ENCODE results near the gene CDH4. TPM values are rescaled to one million over a fixed set of nuclear protein-coding genes. Genes with fewer than 3 reads are reported as not detected.

The CDH4 gene
- total and polyA plus RNA-seq, 10 donors = 0.30 to 20.1 (median 7.7) TPM

DNA sequence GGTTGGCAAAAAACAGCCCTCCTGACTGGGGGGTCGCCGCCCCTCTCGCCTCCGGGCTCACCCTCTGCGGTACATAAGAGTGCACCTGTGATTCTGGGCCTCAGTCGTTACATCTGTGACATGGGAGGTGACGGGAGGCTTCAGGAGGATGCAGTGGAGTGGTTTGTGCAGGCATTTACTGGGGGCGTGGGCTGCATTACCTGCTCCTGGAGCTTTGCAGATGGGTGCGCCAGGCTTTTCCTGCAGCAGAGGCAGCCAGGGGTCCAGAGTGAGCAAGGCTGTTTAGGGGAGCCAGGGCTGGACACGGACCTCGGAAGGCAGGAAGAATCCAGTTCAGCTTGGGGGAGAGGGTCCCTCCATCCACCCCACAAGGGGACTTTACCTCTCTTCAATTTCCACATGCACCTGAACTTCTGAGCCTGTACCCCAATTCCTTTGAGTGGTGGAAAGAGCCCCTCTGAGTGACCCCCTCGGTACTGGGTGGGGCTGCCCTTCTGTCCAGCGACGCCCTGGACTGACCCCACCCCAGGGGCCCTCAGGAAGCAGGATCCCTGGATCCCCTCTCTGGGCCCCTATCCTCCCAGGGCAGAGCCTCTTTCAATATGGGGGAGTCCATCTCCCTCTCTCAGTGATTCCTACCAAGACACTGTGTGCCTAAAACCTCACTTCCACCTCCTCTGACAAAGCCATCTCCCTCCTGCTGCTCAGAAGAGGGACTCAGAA is 679.6 kb downstream of the CDH4 start:
- H3K36me3 ChIP-seq = no peaks in the 10 kb centered on the region
- no peak overlapping the region for H3K4me3 ChIP-seq
- peaks cover 0 to 7% (median 0%) of the 10 kb centered on the region in 7 donors for H3K27me3 ChIP-seq (replicated peaks in 1 of 7)
- no peak for TF ChIP-seq POLR2AphosphoS5 (IDR thresholded peaks at IDR 0.05)
- H3K27ac ChIP-seq = no peak overlapping the region
- peaks cover 0 to 7% (median 0%) of the 10 kb centered on the region in 8 donors for H3K9me3 ChIP-seq
- no peak for DNase-seq
- H3K4me1 ChIP-seq = no peaks in the 10 kb centered on the region
- intact Hi-C loops (cut with DNase I; ENCODE audit: low total_unique reads) = no loop called here
- WGBS, 5 donors = 80 to 90% (median 86%) methylated on average over 11 to 14 of the region's 14 CpGs

DNA sequence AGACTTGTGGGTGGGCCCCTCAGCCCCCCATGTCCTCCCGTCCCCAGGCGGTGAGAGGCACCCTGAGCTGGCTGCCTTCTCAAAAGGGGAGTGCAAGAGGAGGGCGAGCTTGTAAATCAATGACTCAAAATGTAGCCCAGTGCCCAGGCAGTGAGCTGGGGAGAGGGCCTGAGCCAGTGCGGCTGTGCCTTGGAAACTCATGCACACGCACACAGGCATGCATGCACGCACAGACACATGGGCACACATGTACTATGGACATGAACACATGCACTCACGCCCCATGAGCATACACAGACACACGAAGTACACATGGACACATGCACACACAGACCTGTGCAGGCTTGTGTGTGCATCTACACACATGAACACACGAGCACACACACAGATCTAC is 680.1 kb downstream of the CDH4 start:
- TF ChIP-seq POLR2A (IDR thresholded peaks at IDR 0.05) (no peak), POLR2AphosphoS5 (IDR thresholded peaks at IDR 0.05) (no peak)
- TF ChIP-seq, protein P1, sequence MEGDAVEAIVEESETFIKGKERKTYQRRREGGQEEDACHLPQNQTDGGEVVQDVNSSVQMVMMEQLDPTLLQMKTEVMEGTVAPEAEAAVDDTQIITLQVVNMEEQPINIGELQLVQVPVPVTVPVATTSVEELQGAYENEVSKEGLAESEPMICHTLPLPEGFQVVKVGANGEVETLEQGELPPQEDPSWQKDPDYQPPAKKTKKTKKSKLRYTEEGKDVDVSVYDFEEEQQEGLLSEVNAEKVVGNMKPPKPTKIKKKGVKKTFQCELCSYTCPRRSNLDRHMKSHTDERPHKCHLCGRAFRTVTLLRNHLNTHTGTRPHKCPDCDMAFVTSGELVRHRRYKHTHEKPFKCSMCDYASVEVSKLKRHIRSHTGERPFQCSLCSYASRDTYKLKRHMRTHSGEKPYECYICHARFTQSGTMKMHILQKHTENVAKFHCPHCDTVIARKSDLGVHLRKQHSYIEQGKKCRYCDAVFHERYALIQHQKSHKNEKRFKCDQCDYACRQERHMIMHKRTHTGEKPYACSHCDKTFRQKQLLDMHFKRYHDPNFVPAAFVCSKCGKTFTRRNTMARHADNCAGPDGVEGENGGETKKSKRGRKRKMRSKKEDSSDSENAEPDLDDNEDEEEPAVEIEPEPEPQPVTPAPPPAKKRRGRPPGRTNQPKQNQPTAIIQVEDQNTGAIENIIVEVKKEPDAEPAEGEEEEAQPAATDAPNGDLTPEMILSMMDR (IDR thresholded peaks at IDR 0.05 in 8 of 11, conservative IDR thresholded peaks at IDR 0.05 in 3 of 11) = no peak
- no peaks in the 10 kb centered on the region for H3K4me1 ChIP-seq
- intact Hi-C loops (cut with DNase I; ENCODE audit: low total_unique reads) = no loop called here
- WGBS, 5 donors = 79 to 94% (median 87%) methylated on average over 9 of the region's 9 CpGs
- H3K27me3 ChIP-seq (replicated peaks in 1 of 7) = peaks cover 0 to 7% (median 0%) of the 10 kb centered on the region in 7 donors
- DNase-seq = peak; percentile 50
- no peaks in the 10 kb centered on the region for H3K36me3 ChIP-seq
- H3K4me3 ChIP-seq = no peak overlapping the region
- no peak overlapping the region for H3K27ac ChIP-seq
- H3K9me3 ChIP-seq = peaks cover 0 to 7% (median 0%) of the 10 kb centered on the region in 8 donors

DNA sequence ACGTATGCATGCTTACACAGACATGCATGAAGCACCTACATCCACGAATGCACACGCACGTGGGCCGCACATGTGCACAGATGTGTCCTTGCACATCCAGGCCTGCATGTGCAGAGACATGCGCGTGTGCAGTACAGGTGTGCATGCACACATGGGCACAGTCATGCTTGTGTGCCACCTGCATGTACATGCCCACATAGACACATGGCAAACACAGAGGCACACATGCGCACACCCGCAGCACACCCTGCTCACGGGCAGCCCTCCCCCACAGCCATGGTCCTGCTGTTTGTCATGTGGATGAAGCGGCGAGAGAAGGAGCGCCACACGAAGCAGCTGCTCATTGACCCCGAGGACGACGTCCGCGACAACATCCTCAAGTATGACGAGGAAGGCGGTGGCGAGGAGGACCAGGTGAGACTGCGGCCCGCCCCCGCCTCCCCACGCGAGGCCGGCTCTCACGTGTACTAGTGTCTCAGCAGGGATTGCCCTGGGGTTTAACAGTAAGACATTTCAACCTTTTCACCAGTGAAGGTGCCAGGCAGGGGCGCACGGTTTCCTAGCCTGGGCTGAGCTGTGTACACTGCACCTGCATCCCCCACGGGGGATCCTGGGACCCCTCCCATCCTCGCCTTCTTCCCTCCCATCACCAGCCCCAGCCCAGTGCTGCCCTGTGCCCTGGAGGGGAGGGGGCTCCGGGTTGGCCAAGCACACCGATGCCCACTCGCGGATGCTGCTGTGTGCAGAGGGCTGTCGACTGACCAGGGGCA is 680.8 kb downstream of the CDH4 start:
- peaks cover 0 to 7% (median 0%) of the 10 kb centered on the region in 8 donors for H3K9me3 ChIP-seq
- DNase-seq = peak; percentile 55
- no peak overlapping the region for H3K27ac ChIP-seq
- intact Hi-C loops (cut with DNase I; ENCODE audit: low total_unique reads) = no loop called here
- H3K27me3 ChIP-seq (replicated peaks in 1 of 7) = peaks cover 0 to 10% (median 0%) of the 10 kb centered on the region in 7 donors
- no peaks in the 10 kb centered on the region for H3K36me3 ChIP-seq
- H3K4me1 ChIP-seq = peaks cover 0 to under 1% (median 0%) of the 10 kb centered on the region in 6 donors
- TF ChIP-seq POLR2AphosphoS5 (IDR thresholded peaks at IDR 0.05) (no peak), POLR2A (IDR thresholded peaks at IDR 0.05) (no peak)
- TF ChIP-seq, protein P1 (IDR thresholded peaks at IDR 0.05 in 8 of 11, conservative IDR thresholded peaks at IDR 0.05 in 3 of 11) = no peak
- WGBS, 5 donors = 90 to 92% (median 90%) methylated on average over 33 to 38 of the region's 38 CpGs
- H3K4me3 ChIP-seq = no peak overlapping the region

DNA sequence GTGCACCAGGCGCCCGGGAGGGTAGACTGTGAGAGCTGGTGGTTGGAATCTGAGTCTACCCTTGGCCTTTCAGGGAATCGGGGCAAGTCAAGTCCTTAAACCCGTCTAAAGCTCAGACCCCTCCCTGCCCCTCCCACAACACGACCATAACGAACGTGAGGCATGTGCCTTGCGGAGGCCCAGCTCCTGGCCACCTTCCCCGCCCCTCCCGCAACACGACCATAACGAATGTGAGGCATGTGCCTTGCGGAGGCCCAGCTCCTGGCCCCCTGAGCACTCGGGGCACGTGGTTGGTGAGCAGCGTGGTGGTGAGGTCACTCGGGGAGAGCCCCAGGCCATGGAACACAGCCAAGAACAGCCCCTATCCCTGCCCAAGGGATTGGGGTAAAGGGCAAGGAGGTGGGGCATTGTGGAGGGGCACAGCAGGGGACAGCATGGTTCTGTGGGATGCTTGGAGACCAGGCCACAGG is 681.5 kb downstream of the CDH4 start:
- H3K36me3 ChIP-seq = no peaks in the 10 kb centered on the region
- no peak overlapping the region for H3K4me3 ChIP-seq
- H3K27ac ChIP-seq = no peak overlapping the region
- H3K4me1 ChIP-seq = peaks cover 0 to 6% (median 0%) of the 10 kb centered on the region in 6 donors
- H3K27me3 ChIP-seq (replicated peaks in 1 of 7) = peaks cover 0 to 17% (median 0%) of the 10 kb centered on the region in 7 donors
- TF ChIP-seq, protein P1 (IDR thresholded peaks at IDR 0.05 in 8 of 11, conservative IDR thresholded peaks at IDR 0.05 in 3 of 11) = no peak
- no peak for TF ChIP-seq POLR2A (IDR thresholded peaks at IDR 0.05)
- H3K9me3 ChIP-seq = peaks cover 0 to 7% (median 0%) of the 10 kb centered on the region in 8 donors
- peak; percentile 65 for DNase-seq
- 67 to 85% (median 79%) methylated on average over 12 to 17 of the region's 17 CpGs for WGBS, 5 donors
- intact Hi-C loops (cut with DNase I; ENCODE audit: low total_unique reads) = no loop called here
